ENCODE measurements around the gene MCHR2.

- TF ChIP-seq CTCF (IDR thresholded peaks at IDR 0.05) (no peak), POLR2A (IDR thresholded peaks at IDR 0.05) (no peak)
Observed at GRCh38 chr6:99960027-99960426, 34.0 kb downstream of the MCHR2 start.

Data from lower leg skin (tissue), 3 donors.